Osteocyte (in vitro differentiated cells): ENCODE results near the gene HEPN1. TPM values are rescaled to one million over a fixed set of nuclear protein-coding genes. Genes with fewer than 3 reads are reported as not detected.

Experiments used
- DNase-seq: peaks from one replicate; pipeline ENCODE4 v3.0.0; 2021; ENCODE audit warnings: mixed read lengths; ENCODE audit not compliant: unreplicated experiment; ENCODE audit errors: extremely low spot score
- H3K27ac Mint-ChIP-seq: one replicate; pipeline ENCODE4 v1.8.0; 2021; ENCODE audit warnings: mild to moderate bottlenecking, mixed read lengths; ENCODE audit not compliant: unreplicated experiment
- H3K27me3 Mint-ChIP-seq: one replicate; pipeline ENCODE4 v1.8.0; 2021; ENCODE audit warnings: mixed read lengths; ENCODE audit not compliant: unreplicated experiment
- H3K36me3 Mint-ChIP-seq: one replicate; pipeline ENCODE4 v1.8.0; 2021; ENCODE audit warnings: mixed read lengths; ENCODE audit not compliant: unreplicated experiment
- H3K4me1 Mint-ChIP-seq: one replicate; pipeline ENCODE4 v1.8.0; 2021; ENCODE audit warnings: mixed read lengths; ENCODE audit not compliant: unreplicated experiment
- H3K4me3 Mint-ChIP-seq: one replicate; pipeline ENCODE4 v1.8.0; 2021; ENCODE audit warnings: mild to moderate bottlenecking, moderate library complexity, mixed read lengths; ENCODE audit not compliant: unreplicated experiment
- H3K9me3 Mint-ChIP-seq: one replicate; pipeline ENCODE4 v1.8.0; 2021; ENCODE audit warnings: mixed read lengths; ENCODE audit not compliant: unreplicated experiment
- total RNA-seq: library from RNA; stranded (reverse); gene quantifications from 2 replicates; pipeline ENCODE4 v1.2.1, GENCODE V29; 2021
- TF ChIP-seq, protein P1 (sequence below): fragments of 200-600 bp; sonication (generic); IDR thresholded peaks from 2 replicates; pipeline ENCODE4 v1.5.0; 2021; ENCODE audit warnings: antibody characterized with exemption, mild to moderate bottlenecking, moderate library complexity

Gene HEPN1
- total RNA-seq, 1 donor from 2014 or later, result not detected

- TF ChIP-seq, protein P1, sequence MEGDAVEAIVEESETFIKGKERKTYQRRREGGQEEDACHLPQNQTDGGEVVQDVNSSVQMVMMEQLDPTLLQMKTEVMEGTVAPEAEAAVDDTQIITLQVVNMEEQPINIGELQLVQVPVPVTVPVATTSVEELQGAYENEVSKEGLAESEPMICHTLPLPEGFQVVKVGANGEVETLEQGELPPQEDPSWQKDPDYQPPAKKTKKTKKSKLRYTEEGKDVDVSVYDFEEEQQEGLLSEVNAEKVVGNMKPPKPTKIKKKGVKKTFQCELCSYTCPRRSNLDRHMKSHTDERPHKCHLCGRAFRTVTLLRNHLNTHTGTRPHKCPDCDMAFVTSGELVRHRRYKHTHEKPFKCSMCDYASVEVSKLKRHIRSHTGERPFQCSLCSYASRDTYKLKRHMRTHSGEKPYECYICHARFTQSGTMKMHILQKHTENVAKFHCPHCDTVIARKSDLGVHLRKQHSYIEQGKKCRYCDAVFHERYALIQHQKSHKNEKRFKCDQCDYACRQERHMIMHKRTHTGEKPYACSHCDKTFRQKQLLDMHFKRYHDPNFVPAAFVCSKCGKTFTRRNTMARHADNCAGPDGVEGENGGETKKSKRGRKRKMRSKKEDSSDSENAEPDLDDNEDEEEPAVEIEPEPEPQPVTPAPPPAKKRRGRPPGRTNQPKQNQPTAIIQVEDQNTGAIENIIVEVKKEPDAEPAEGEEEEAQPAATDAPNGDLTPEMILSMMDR, result peak; percentile 88
- Mint-ChIP-seq H3K27ac (peak overlapping the region; percentile 96), H3K36me3 (no peaks in the 10 kb centered on the region), H3K27me3 (peaks cover 28% of the 10 kb centered on the region), H3K9me3 (no peaks in the 10 kb centered on the region), H3K4me3 (peak overlapping the region; percentile 85), H3K4me1 (peaks cover 17% of the 10 kb centered on the region)
- DNase-seq, result peak; percentile 96
Measured at GRCh38 chr11:124875943-124876817, 42.9 kb upstream of the HEPN1 start.

GRCh38 chr11:124876818-124877630, 42.0 kb upstream of the HEPN1 start:
- H3K9me3 Mint-ChIP-seq, result no peaks in the 10 kb centered on the region
- TF ChIP-seq, protein P1, result no peak
- no peak for DNase-seq
- no peaks in the 10 kb centered on the region for H3K36me3 Mint-ChIP-seq
- peaks cover 18% of the 10 kb centered on the region for H3K4me1 Mint-ChIP-seq
- H3K27ac Mint-ChIP-seq, result peak overlapping the region; percentile 96
- H3K27me3 Mint-ChIP-seq, result peaks cover 20% of the 10 kb centered on the region
- peak overlapping the region; percentile 85 for H3K4me3 Mint-ChIP-seq

GRCh38 chr11:124877631-124877909, 41.5 kb upstream of the HEPN1 start:
- Mint-ChIP-seq H3K4me3 (peak overlapping the region; percentile 85), H3K27me3 (peaks cover 14% of the 10 kb centered on the region), H3K4me1 (peaks cover 23% of the 10 kb centered on the region), H3K36me3 (no peaks in the 10 kb centered on the region), H3K9me3 (no peaks in the 10 kb centered on the region), H3K27ac (no peak overlapping the region)
- DNase-seq, result no peak
- TF ChIP-seq, protein P1, result no peak

GRCh38 chr11:124877910-124878758, 40.9 kb upstream of the HEPN1 start:
- no peak for DNase-seq
- no peaks in the 10 kb centered on the region for H3K36me3 Mint-ChIP-seq
- H3K27ac Mint-ChIP-seq, result no peak overlapping the region
- peaks cover 9% of the 10 kb centered on the region for H3K27me3 Mint-ChIP-seq
- TF ChIP-seq, protein P1, result no peak
- H3K4me1 Mint-ChIP-seq, result peaks cover 26% of the 10 kb centered on the region
- no peaks in the 10 kb centered on the region for H3K9me3 Mint-ChIP-seq
- peak overlapping the region; percentile 50 for H3K4me3 Mint-ChIP-seq
